Esophagus muscularis mucosa (tissue), 4 donors: ENCODE data around the gene FCRL4. TPM values are rescaled to one million over a fixed set of nuclear protein-coding genes. Genes with fewer than 3 reads are reported as not detected.

Experiments used
- DNase-seq: peaks from one replicate; pipeline ENCODE4 v3.0.0-alpha.2; 2017; ENCODE audit errors: extremely low spot score
- H3K27ac ChIP-seq, 4 donors: fragments of 200-600 bp; sonication (generic); replicated peaks in 1 of 4; 1 replicate in 3 of 4; 2 replicates in 1 of 4; pipeline ENCODE4 v1.5.1; 2016 to 2019; ENCODE audit warnings: mild to moderate bottlenecking in 1 of 4
- H3K27me3 ChIP-seq, 4 donors: fragments of 200-600 bp; sonication (generic); one replicate each; pipeline versions ENCODE4 v1.5.1 to v1.6.0; 2016 to 2019
- H3K36me3 ChIP-seq, 4 donors: fragments of 200-600 bp; sonication (generic); one replicate each; pipeline ENCODE4 v1.5.1; 2016 to 2019
- H3K4me1 ChIP-seq, 4 donors: fragments of 200-600 bp; sonication (generic); one replicate each; pipeline ENCODE4 v1.5.1; 2016 to 2019
- H3K4me3 ChIP-seq, 4 donors: fragments of 200-600 bp; sonication (generic); 1 replicate in 2 of 4; 2 replicates in 2 of 4; pipeline ENCODE4 v1.5.1; 2016 to 2019; ENCODE audit warnings: mild to moderate bottlenecking in 4 of 4, moderate library complexity in 1 of 4
- H3K9me3 ChIP-seq, 4 donors: fragments of 200-600 bp; sonication (generic); 1 replicate in 3 of 4; 2 replicates in 1 of 4; pipeline ENCODE4 v1.5.1; 2016 to 2019
- EP300 ChIP-seq: sonication (generic); formaldehyde crosslinking; IDR thresholded peaks from one replicate; pipeline ENCODE4 v1.6.1; 2017; ENCODE audit warnings: antibody characterized with exemption
- POLR2A ChIP-seq: fragments of 450-650 bp; IDR thresholded peaks from one replicate; pipeline ENCODE4 v1.6.1; 2017; ENCODE audit warnings: antibody characterized with exemption, moderate library complexity, mild to moderate bottlenecking, low read depth
- POLR2AphosphoS5 ChIP-seq, 2 donors: sonication (generic); formaldehyde crosslinking; IDR thresholded peaks; one replicate each; pipeline ENCODE4 v1.6.1; 2017; ENCODE audit warnings: antibody characterized with exemption in 2 of 2
- WGBS: methylation state at CpG from one replicate; pipeline ENCODE4 v1.1.5; 2018; 5-methylcytosine and 5-hydroxymethylcytosine counted together
- intact Hi-C: fragments of 100-400 bp; cut with DNase I; formaldehyde crosslinking; loops from one replicate; pipeline ENCODE4 v1.15.1; 2023
- total RNA-seq, 4 donors: library from RNA; depleted of rRNA; stranded (reverse); fragments of >200 nt; gene quantifications; one replicate each; pipeline versions ENCODE4 v1.1.0 to v1.2.1, GENCODE V29; 2016
- TF ChIP-seq, protein P1 (sequence below), 3 experiments: fragments of 200-600 bp in 2 of 3; fragments of 450-650 bp in 1 of 3; sonication (generic) in 2 of 3; IDR thresholded peaks; one replicate each; pipeline ENCODE4 v1.5.1; 2017 to 2019; ENCODE audit warnings: antibody characterized with exemption in 3 of 3, mild to moderate bottlenecking in 2 of 3, moderate library complexity in 1 of 3

The FCRL4 gene
- total RNA-seq, 4 donors from 2014 or later, result not detected

DNA sequence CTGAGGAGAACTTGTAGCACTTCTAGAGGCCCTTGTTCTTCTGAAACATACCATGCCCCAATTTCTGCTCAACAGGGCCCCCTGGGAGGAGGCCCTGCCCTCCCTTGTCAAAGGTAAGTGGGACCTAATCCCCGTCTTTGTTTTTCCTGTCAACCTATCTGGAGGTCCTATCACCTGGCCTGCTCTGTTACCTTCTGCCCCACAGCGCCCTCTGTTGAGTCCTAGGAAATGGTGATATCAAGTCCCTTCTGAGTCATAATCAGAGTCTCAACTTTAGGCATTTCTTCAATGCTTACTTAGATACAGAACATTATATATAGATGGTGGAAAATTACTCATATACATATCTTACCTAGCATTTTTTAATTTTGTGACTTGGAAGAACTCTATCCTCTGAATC, 28.2 kb upstream of the FCRL4 start:
- 22% methylated on average over 2 of the region's 2 CpGs for WGBS
- Histone ChIP-seq H3K27me3 (peaks cover 0 to 5% (median 0%) of the 10 kb centered on the region in 4 donors), H3K4me1 (no peaks in the 10 kb centered on the region), H3K9me3 (no peaks in the 10 kb centered on the region), H3K4me3 (no peak overlapping the region), H3K27ac (no peak overlapping the region), H3K36me3 (no peaks in the 10 kb centered on the region)
- intact Hi-C loops, result no loop called here
- TF ChIP-seq, protein P1, sequence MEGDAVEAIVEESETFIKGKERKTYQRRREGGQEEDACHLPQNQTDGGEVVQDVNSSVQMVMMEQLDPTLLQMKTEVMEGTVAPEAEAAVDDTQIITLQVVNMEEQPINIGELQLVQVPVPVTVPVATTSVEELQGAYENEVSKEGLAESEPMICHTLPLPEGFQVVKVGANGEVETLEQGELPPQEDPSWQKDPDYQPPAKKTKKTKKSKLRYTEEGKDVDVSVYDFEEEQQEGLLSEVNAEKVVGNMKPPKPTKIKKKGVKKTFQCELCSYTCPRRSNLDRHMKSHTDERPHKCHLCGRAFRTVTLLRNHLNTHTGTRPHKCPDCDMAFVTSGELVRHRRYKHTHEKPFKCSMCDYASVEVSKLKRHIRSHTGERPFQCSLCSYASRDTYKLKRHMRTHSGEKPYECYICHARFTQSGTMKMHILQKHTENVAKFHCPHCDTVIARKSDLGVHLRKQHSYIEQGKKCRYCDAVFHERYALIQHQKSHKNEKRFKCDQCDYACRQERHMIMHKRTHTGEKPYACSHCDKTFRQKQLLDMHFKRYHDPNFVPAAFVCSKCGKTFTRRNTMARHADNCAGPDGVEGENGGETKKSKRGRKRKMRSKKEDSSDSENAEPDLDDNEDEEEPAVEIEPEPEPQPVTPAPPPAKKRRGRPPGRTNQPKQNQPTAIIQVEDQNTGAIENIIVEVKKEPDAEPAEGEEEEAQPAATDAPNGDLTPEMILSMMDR (IDR thresholded peaks at IDR 0.05), result no peak
- no peak for TF ChIP-seq POLR2AphosphoS5 (IDR thresholded peaks at IDR 0.05)
- no peak for TF ChIP-seq POLR2A
- TF ChIP-seq EP300, result no peak
- no peak for DNase-seq

DNA sequence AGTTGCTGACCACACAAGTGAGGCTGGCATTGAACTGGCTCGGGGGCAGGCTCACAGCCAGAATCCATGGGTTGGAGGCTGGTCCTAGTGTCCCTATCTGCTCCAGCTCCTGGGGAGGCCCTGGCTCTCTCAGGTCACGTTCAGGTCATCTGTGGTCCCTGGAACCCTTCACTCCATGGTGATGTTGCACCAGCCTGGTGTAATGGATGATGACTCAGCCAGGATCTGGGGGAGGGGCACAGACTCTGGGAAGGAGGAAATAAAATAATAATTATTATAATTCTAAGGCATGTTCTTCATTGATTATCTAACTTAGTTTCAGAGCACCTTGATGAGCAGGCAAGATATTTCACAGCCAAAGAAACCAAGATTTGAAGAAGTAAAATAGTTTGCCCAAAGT, 26.6 kb upstream of the FCRL4 start:
- 44% methylated on average over 1 of the region's 2 CpGs for WGBS
- H3K9me3 ChIP-seq, result no peaks in the 10 kb centered on the region
- H3K36me3 ChIP-seq, result no peaks in the 10 kb centered on the region
- H3K4me1 ChIP-seq, result no peaks in the 10 kb centered on the region
- no peak for TF ChIP-seq POLR2A
- TF ChIP-seq, protein P1 (IDR thresholded peaks at IDR 0.05), result no peak
- no peak for TF ChIP-seq EP300
- no peak for TF ChIP-seq POLR2AphosphoS5 (IDR thresholded peaks at IDR 0.05)
- peaks cover 0 to 5% (median 0%) of the 10 kb centered on the region in 4 donors for H3K27me3 ChIP-seq
- DNase-seq, result no peak
- intact Hi-C loops, result no loop called here
- no peak overlapping the region for H3K27ac ChIP-seq
- no peak overlapping the region for H3K4me3 ChIP-seq

DNA sequence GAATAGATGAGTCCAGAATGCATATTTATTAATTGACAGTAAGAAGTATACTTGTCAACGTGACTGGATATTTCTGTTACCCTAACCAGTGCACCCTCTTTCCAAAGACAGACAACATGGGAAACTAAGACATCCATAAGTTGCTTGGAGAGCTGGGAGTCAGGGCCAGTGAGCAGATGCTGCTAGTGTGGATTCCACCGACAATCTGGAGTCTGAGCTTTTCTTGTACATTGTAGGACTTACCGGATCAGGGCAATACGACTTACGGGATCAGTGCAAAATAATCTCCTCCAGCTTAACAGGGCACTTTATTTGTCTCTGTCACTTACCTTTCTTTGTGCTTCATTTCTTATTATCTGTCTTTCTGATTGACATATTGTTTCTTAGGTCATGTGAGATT, 24.6 kb upstream of the FCRL4 start:
- Histone ChIP-seq H3K27me3 (peaks cover 0 to 5% (median 0%) of the 10 kb centered on the region in 4 donors), H3K36me3 (no peaks in the 10 kb centered on the region), H3K27ac (no peak overlapping the region), H3K9me3 (no peaks in the 10 kb centered on the region), H3K4me3 (no peak overlapping the region), H3K4me1 (no peaks in the 10 kb centered on the region)
- intact Hi-C loops, result no loop called here
- no peak for DNase-seq
- TF ChIP-seq, protein P1 (IDR thresholded peaks at IDR 0.05), result no peak
- TF ChIP-seq POLR2AphosphoS5 (IDR thresholded peaks at IDR 0.05), result no peak
- no peak for TF ChIP-seq POLR2A
- no peak for TF ChIP-seq EP300
- WGBS, result 88% methylated on average over 5 of the region's 5 CpGs

DNA sequence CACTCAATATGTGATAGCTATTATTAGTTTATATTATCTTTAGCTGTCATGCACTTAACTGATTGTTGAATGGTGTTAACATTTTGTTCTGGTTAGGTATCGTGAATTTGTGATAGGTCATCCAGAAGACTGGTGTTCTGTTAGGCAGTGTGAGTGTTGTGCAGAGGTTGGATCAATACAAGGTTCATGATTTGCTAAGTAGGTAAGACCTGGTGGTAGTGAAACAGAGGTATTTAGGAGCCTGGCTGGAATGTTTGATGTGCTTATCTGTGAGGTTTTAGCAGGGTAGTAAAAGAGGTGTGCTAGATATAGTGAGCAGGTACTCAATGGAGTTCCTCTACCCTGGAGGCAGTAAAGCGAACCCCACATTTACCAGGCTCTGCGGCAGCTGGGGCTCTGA, 20.3 kb upstream of the FCRL4 start:
- intact Hi-C loops, result no loop called here
- Histone ChIP-seq H3K9me3 (no peaks in the 10 kb centered on the region), H3K36me3 (no peaks in the 10 kb centered on the region), H3K4me1 (no peaks in the 10 kb centered on the region), H3K27me3 (no peaks in the 10 kb centered on the region), H3K27ac (no peak overlapping the region), H3K4me3 (no peak overlapping the region)
- TF ChIP-seq POLR2A, result no peak
- TF ChIP-seq, protein P1 (IDR thresholded peaks at IDR 0.05), result no peak
- TF ChIP-seq EP300, result no peak
- TF ChIP-seq POLR2AphosphoS5 (IDR thresholded peaks at IDR 0.05), result no peak
- no peak for DNase-seq
- WGBS, result 86% methylated on average over 3 of the region's 3 CpGs

DNA sequence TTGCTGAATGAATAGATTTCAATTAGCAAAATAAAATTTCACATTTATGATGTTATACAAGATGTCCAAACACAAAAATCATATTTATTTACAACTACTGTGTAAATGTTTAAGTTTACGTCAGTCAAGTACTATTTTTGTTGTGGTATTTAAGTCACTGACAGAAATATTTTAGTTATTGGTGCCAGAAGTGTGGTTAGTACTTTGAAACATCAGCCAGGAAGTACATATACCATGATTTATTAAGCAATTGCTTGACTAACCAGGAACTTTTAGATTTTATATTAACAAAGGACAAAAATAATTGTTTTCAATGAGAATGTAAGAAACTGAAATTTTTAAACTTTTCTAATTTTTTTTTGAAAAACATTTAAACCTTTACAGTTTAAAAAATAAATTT, 2.4 kb upstream of the FCRL4 start:
- intact Hi-C loops, result no loop called here
- no peak for TF ChIP-seq POLR2A
- TF ChIP-seq POLR2AphosphoS5 (IDR thresholded peaks at IDR 0.05), result no peak

More for the DNA sequence above, 2.4 kb upstream of the FCRL4 start:
- DNase-seq, result no peak
- 60% methylated on average over 1 of the region's 1 CpG for WGBS
- Histone ChIP-seq H3K36me3 (no peaks in the 10 kb centered on the region), H3K4me1 (no peaks in the 10 kb centered on the region), H3K4me3 (no peak overlapping the region), H3K9me3 (no peaks in the 10 kb centered on the region), H3K27me3 (no peaks in the 10 kb centered on the region), H3K27ac (no peak overlapping the region)
